Psoas muscle (tissue), 8 donors: ENCODE results near the gene FREM3. TPM values are rescaled to one million over a fixed set of nuclear protein-coding genes. Genes with fewer than 3 reads are reported as not detected.

Source experiments
- ATAC-seq, 4 donors: fragments of 200-7000 bp; cut with Tn5 transposase; one replicate each; pipeline ENCODE4 v1.9.1; 2020; ENCODE audit warnings: moderate library complexity in 3 of 4, mild to moderate bottlenecking in 2 of 4
- DNase-seq, 2 donors: peaks; one replicate each; pipeline ENCODE4 v3.0.0-alpha.2; 2020
- H3K27ac ChIP-seq: fragments of 200-600 bp; one replicate; pipeline ENCODE4 v1.8.0; 2022
- H3K27me3 ChIP-seq, 3 donors: fragments of 200-600 bp in 1 of 3; one replicate each; pipeline versions ENCODE4 v1.6.1 to v1.8.0; 2013 to 2022; ENCODE audit warnings: low read length in 2 of 3, mild to moderate bottlenecking in 2 of 3, moderate library complexity in 1 of 3; ENCODE audit not compliant: insufficient read depth in 3 of 3
- H3K36me3 ChIP-seq, 2 donors: fragments of 200-600 bp in 1 of 2; one replicate each; pipeline versions ENCODE4 v1.6.1 to v1.8.0; 2013 to 2022; ENCODE audit warnings: low read depth in 1 of 2, mild to moderate bottlenecking in 1 of 2, moderate library complexity in 1 of 2; ENCODE audit not compliant: insufficient read depth in 1 of 2
- H3K4me1 ChIP-seq: fragments of 200-600 bp; one replicate; pipeline ENCODE4 v1.8.0; 2022
- H3K4me3 ChIP-seq: fragments of 200-600 bp; one replicate; pipeline ENCODE4 v1.8.0; 2022; ENCODE audit warnings: mild to moderate bottlenecking
- H3K9me3 ChIP-seq: fragments of 200-600 bp; one replicate; pipeline ENCODE4 v1.8.0; 2022
- WGBS, 3 donors: extraction: QIAGEN DNeasy Blood & Tissue Kit; methylation state at CpG; one replicate each; pipeline versions ENCODE4 v1.1.6 to v1.1.7; 2013; 5-methylcytosine and 5-hydroxymethylcytosine counted together
- intact Hi-C, 2 donors: fragments of 100-400 bp; cut with DNase I; formaldehyde crosslinking; loops; one replicate each; pipeline versions ENCODE4 v1.11.0 to v1.14.2; 2022
- polyA plus RNA-seq, 3 donors: library from polyadenylated mRNA; stranded (reverse); fragments of 200-250 nt; gene quantifications; one replicate each; pipeline ENCODE4 v1.2.3, GENCODE V29; 2013
- total RNA-seq, 4 donors: library from RNA; stranded (reverse); fragmentation: NEBNext Ultra II Directional in 2 of 4; extraction: Animal tissue kit (Norgen Biotek cat#: 25700) in 2 of 4; gene quantifications; one replicate each; pipeline versions ENCODE4 v1.2.1 to v1.2.4, GENCODE V29; 2021 to 2023
- TF ChIP-seq, protein P1 (sequence below): fragments of 200-600 bp; IDR thresholded peaks from one replicate; pipeline ENCODE4 v1.8.0; 2022; ENCODE audit warnings: antibody characterized with exemption
- donor health status: healthy with polysubstance abuse.
- donor health status: DM: no; HTN: no; CAD: no; lungs with moderate emphysema.
- donor health status: Bipolar disorder and iron deficiency.
- donor health status: healthy.
- donor health status: DM: yes; HTN: yes; CAD: no.
- donor health status: DM: no; HTN: no; CAD: no.
- donor health status: DM: no; HTN: no; CAD: no.
- donor health status: DM: yes; HTN: yes; CAD: no.

FREM3 gene
- total and polyA plus RNA-seq, 7 donors, result 0.01 TPM; not detected in 6

DNA sequence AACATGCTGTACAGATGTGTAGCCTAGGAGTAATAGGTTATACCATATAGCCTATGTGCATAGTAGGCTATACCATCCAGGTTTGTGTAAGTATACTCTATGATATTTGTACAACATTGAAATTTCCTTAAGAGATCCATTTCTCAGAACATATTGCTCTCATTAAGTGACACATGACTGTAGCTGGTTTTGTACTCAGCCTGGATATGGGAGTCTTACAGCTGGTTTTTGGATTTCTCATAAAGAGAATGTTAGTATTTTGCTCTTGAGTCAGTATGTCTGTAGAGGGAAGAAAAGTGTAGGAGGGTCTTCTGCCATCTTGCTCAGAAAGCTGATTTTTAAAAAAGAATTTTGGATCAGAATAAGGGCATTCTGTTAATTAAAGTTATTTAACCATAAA, 101.7 kb downstream of the FREM3 start:
- no peaks in the 10 kb centered on the region for H3K27me3 ChIP-seq
- H3K4me1 ChIP-seq, result no peaks in the 10 kb centered on the region
- H3K9me3 ChIP-seq, result no peaks in the 10 kb centered on the region
- DNase-seq, result no peak
- intact Hi-C loops, result no loop called here
- no peak overlapping the region for H3K27ac ChIP-seq
- H3K4me3 ChIP-seq, result no peak overlapping the region
- ATAC-seq, result no peak
- TF ChIP-seq, protein P1, sequence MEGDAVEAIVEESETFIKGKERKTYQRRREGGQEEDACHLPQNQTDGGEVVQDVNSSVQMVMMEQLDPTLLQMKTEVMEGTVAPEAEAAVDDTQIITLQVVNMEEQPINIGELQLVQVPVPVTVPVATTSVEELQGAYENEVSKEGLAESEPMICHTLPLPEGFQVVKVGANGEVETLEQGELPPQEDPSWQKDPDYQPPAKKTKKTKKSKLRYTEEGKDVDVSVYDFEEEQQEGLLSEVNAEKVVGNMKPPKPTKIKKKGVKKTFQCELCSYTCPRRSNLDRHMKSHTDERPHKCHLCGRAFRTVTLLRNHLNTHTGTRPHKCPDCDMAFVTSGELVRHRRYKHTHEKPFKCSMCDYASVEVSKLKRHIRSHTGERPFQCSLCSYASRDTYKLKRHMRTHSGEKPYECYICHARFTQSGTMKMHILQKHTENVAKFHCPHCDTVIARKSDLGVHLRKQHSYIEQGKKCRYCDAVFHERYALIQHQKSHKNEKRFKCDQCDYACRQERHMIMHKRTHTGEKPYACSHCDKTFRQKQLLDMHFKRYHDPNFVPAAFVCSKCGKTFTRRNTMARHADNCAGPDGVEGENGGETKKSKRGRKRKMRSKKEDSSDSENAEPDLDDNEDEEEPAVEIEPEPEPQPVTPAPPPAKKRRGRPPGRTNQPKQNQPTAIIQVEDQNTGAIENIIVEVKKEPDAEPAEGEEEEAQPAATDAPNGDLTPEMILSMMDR, result no peak
- H3K36me3 ChIP-seq, result no peaks in the 10 kb centered on the region

DNA sequence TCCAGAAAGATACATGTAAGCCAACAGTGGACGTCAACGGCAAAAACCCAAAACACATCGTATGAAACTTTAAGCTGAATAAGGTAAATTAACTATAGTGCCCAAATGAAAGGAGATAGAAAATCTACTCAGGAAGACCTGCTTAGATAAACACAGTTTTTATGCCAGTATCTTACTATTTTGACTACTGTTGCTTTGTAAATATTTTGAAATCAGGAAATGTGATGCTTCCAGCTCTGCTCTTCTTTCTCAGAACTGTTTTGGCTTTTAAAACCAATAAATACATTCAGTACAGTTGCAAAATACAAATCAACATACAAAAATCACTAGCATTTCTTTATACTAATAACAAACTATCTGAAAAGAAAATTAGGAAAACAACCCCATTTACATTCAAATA, 103.2 kb downstream of the FREM3 start:
- 82 to 87% (median 86%) methylated on average over 3 of the region's 3 CpGs for WGBS, 3 donors
- H3K27me3 ChIP-seq, result no peaks in the 10 kb centered on the region
- no peak overlapping the region for H3K4me3 ChIP-seq
- no peaks in the 10 kb centered on the region for H3K4me1 ChIP-seq
- no peak for ATAC-seq
- H3K27ac ChIP-seq, result no peak overlapping the region
- DNase-seq, result no peak
- H3K9me3 ChIP-seq, result no peaks in the 10 kb centered on the region
- TF ChIP-seq, protein P1, result no peak
- intact Hi-C loops, result no loop called here
- no peaks in the 10 kb centered on the region for H3K36me3 ChIP-seq

DNA sequence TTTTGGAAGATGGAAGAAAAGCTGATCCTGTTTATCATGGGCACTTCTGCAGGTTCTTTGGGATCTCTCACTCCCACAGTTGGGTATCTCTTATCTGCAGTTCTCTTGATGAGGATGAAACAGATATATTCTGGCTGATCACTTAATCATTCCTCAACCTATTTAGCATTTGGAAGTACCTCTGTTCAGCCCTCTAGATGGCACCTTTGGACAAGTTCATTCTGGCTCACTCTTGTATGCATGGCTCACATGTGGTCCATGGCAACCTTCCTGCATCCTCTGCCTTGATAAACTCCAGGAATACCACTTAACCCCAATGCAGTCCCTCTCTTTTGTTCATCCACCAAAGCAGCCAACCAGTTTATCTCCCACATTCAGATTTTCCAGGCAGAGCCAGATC, 112.8 kb downstream of the FREM3 start:
- Histone ChIP-seq H3K4me3 (no peak overlapping the region), H3K27ac (no peak overlapping the region), H3K36me3 (no peaks in the 10 kb centered on the region), H3K9me3 (peaks cover 8% of the 10 kb centered on the region), H3K27me3 (no peaks in the 10 kb centered on the region), H3K4me1 (no peaks in the 10 kb centered on the region)
- peak in 1 of 4 donors; percentile 57 for ATAC-seq
- TF ChIP-seq, protein P1, result peak; percentile 20
- intact Hi-C loops, result no loop called here
- DNase-seq, result no peak

DNA sequence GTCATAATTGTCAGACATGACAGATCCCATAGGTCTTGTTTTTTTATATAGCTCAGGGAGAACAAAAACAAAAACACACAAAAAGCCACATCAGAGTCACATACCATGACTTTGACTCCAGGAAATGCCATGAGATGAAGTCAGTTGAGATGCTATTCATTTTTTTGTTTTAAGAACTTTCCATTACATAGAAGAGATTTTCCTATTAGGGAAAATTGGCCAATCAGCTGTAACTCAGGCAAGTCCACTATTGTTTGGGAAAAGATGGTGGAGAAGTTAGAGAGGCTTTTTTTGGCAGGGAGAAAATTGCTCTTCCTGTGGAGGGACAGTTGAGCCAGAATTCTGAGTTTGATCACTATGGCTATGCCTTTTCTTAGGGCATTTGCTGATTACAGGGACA, 114.4 kb downstream of the FREM3 start:
- H3K27ac ChIP-seq, result no peak overlapping the region
- peaks cover 8% of the 10 kb centered on the region for H3K9me3 ChIP-seq
- no peak for ATAC-seq
- TF ChIP-seq, protein P1, result no peak
- H3K27me3 ChIP-seq, result no peaks in the 10 kb centered on the region
- H3K36me3 ChIP-seq, result no peaks in the 10 kb centered on the region
- no peak for DNase-seq
- H3K4me3 ChIP-seq, result no peak overlapping the region
- intact Hi-C loops, result no loop called here
- no peaks in the 10 kb centered on the region for H3K4me1 ChIP-seq

DNA sequence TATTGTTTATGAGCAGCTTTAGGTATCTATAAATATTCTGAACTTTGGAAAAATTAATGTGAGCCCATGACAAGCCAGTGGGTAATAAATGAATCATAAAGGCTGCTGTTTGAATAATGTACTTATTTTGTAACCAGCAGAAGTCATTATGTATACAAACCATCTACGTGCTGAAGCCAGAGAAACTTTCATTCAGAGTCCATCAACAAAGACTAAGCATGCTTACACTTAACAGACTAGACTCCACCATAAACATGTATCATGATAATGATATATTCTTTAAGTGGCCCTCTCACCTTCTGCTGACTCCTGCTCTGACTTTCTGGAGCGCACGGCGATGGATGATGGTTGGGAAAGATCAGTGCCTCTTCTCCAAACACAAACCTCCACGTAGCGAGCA, 114.9 kb downstream of the FREM3 start:
- H3K27ac ChIP-seq, result no peak overlapping the region
- intact Hi-C loops, result no loop called here
- WGBS, 3 donors, result 90 to 95% (median 90%) methylated on average over 6 of the region's 6 CpGs
- TF ChIP-seq, protein P1, result no peak
- DNase-seq (no peak), ATAC-seq (no peak)
- peaks cover 8% of the 10 kb centered on the region for H3K9me3 ChIP-seq
- H3K36me3 ChIP-seq, result no peaks in the 10 kb centered on the region
- H3K4me1 ChIP-seq, result no peaks in the 10 kb centered on the region
- no peaks in the 10 kb centered on the region for H3K27me3 ChIP-seq
- H3K4me3 ChIP-seq, result no peak overlapping the region
